Smooth muscle cell (in vitro differentiated cells): ENCODE data around the gene KLF15. TPM values are rescaled to one million over a fixed set of nuclear protein-coding genes. Genes with fewer than 3 reads are reported as not detected.

ENCODE experiments used
- DNase-seq: peaks from one replicate; lab custom pipeline; 2025; ENCODE audit not compliant: unreplicated experiment; lab: John Stamatoyannopoulos, UW
- H2AFZ ChIP-seq: fragments of 200-600 bp; sonication (generic); 2 replicates; pipeline ENCODE4 v1.6.0; 2016; ENCODE audit warnings: antibody characterized with exemption, low read depth, mild to moderate bottlenecking
- H3F3A ChIP-seq: fragments of 200-600 bp; sonication (generic); 2 replicates; pipeline ENCODE4 v1.6.0; 2017; ENCODE audit warnings: antibody characterized with exemption, low read depth
- H3K27ac ChIP-seq: fragments of 200-600 bp; sonication (generic); 2 replicates; pipeline ENCODE4 v1.5.1; 2016; ENCODE audit warnings: low read depth, mild to moderate bottlenecking
- H3K27me3 ChIP-seq: fragments of 200-600 bp; sonication (generic); 2 replicates; pipeline ENCODE4 v1.6.1; 2016; ENCODE audit warnings: low read depth, mild to moderate bottlenecking
- H3K36me3 ChIP-seq: fragments of 200-600 bp; sonication (generic); 2 replicates; pipeline ENCODE4 v1.5.1; 2016; ENCODE audit warnings: low read depth
- H3K4me1 ChIP-seq: fragments of 200-600 bp; sonication (generic); 2 replicates; pipeline ENCODE4 v1.5.1; 2016; ENCODE audit warnings: low read depth
- H3K4me2 ChIP-seq: fragments of 200-600 bp; sonication (generic); 2 replicates; pipeline ENCODE4 v1.6.0; 2016; ENCODE audit warnings: mild to moderate bottlenecking
- H3K4me3 ChIP-seq: fragments of 200-600 bp; sonication (generic); 2 replicates; pipeline ENCODE4 v1.5.1; 2016; ENCODE audit warnings: mild to moderate bottlenecking
- H3K79me2 ChIP-seq: fragments of 200-600 bp; sonication (generic); 2 replicates; pipeline ENCODE4 v1.6.0; 2016; ENCODE audit warnings: low read depth, mild to moderate bottlenecking
- H3K9ac ChIP-seq: fragments of 200-600 bp; sonication (generic); 2 replicates; pipeline ENCODE4 v1.6.0; 2016; ENCODE audit warnings: low read depth
- H3K9me3 ChIP-seq: fragments of 200-600 bp; sonication (generic); replicated peaks from 2 replicates; pipeline ENCODE4 v1.5.1; 2016; ENCODE audit warnings: low read depth
- H4K20me1 ChIP-seq: fragments of 200-600 bp; sonication (generic); 2 replicates; pipeline ENCODE4 v1.6.0; 2016; ENCODE audit warnings: low read depth
- CTCF ChIP-seq: fragments of 200-600 bp; sonication (generic); IDR thresholded peaks from 2 replicates; pipeline ENCODE4 v1.5.1; 2017; ENCODE audit warnings: borderline replicate concordance, mild to moderate bottlenecking, antibody characterized with exemption; ENCODE audit not compliant: insufficient read depth, poor library complexity, severe bottlenecking
- WGBS: methylation state at CpG from one replicate; pipeline ENCODE4 v1.1.7; 2016; ENCODE audit warnings: low lambda C conversion rate; 5-methylcytosine and 5-hydroxymethylcytosine counted together
- polyA plus RNA-seq: library from polyadenylated mRNA; unstranded; fragments of >200 nt; fragmentation: Nextera tagmentation; extraction: Ambion mirVana; gene quantifications from 2 replicates; pipeline ENCODE4 v1.2.1, GENCODE V29; 2016
- total RNA-seq: library from RNA; depleted of rRNA; stranded (reverse); fragments of >200 nt; gene quantifications from 2 replicates; pipeline ENCODE4 v1.2.3, GENCODE V29; 2014

Gene KLF15
- total and polyA plus RNA-seq, 2 experiments from 2014 or later, result not detected

GRCh38 chr3:126375835-126376331 lies 18.7 kb upstream of the KLF15 start:
- Histone ChIP-seq H2AFZ (no peak overlapping the region), H3K9ac (no peak overlapping the region), H3K27ac (no peak overlapping the region), H3K9me3 (no peaks in the 10 kb centered on the region), H3K36me3 (no peaks in the 10 kb centered on the region), H4K20me1 (no peaks in the 10 kb centered on the region), H3K4me2 (no peak overlapping the region), H3K4me3 (no peak overlapping the region), H3K79me2 (no peaks in the 10 kb centered on the region), H3F3A (no peaks in the 10 kb centered on the region), H3K27me3 (no peaks in the 10 kb centered on the region), H3K4me1 (no peaks in the 10 kb centered on the region)
- DNase-seq, result no peak
- WGBS, result 81% methylated on average over 13 of the region's 13 CpGs
- no peak for TF ChIP-seq CTCF

GRCh38 chr3:126373682-126374601 lies 16.7 kb upstream of the KLF15 start:
- no peak overlapping the region for H3K4me3 ChIP-seq
- H3K79me2 ChIP-seq, result no peaks in the 10 kb centered on the region
- no peak for DNase-seq
- no peaks in the 10 kb centered on the region for H3K4me1 ChIP-seq
- no peak overlapping the region for H3K4me2 ChIP-seq
- H4K20me1 ChIP-seq, result no peaks in the 10 kb centered on the region
- no peak overlapping the region for H3K9ac ChIP-seq
- H3K27ac ChIP-seq, result no peak overlapping the region
- H3K9me3 ChIP-seq, result no peaks in the 10 kb centered on the region
- 87% methylated on average over 19 of the region's 21 CpGs for WGBS
- no peaks in the 10 kb centered on the region for H3K27me3 ChIP-seq
- H3F3A ChIP-seq, result no peaks in the 10 kb centered on the region
- no peaks in the 10 kb centered on the region for H3K36me3 ChIP-seq
- no peak for TF ChIP-seq CTCF
- no peak overlapping the region for H2AFZ ChIP-seq

GRCh38 chr3:126373146-126373613 lies 16.0 kb upstream of the KLF15 start:
- Histone ChIP-seq H3K9ac (no peak overlapping the region), H3K4me1 (no peaks in the 10 kb centered on the region), H3K4me2 (no peak overlapping the region), H3K9me3 (no peaks in the 10 kb centered on the region), H3K4me3 (no peak overlapping the region), H3K27me3 (no peaks in the 10 kb centered on the region), H3F3A (no peaks in the 10 kb centered on the region), H3K27ac (no peak overlapping the region), H4K20me1 (no peaks in the 10 kb centered on the region), H2AFZ (no peak overlapping the region), H3K79me2 (no peaks in the 10 kb centered on the region), H3K36me3 (no peaks in the 10 kb centered on the region)
- no peak for DNase-seq
- no peak for TF ChIP-seq CTCF
- 98% methylated on average over 4 of the region's 4 CpGs for WGBS
